Activated CD8-positive, alpha-beta memory T cell treated with anti-CD3 and anti-CD28 coated beads for 1 hour (primary cell): ENCODE results near the gene EIF4ENIF1.
"Not testable (repeated sequence)": the region's sequence is repeated elsewhere in the genome, so short reads cannot be mapped to it uniquely, and the experiment has no call there.

Experiments
- DNase-seq, 2 donors: peaks; one replicate each; pipeline ENCODE4 v3.0.0-alpha.2; 2020; ENCODE audit warnings: low read depth in 1 of 2; ENCODE audit errors: extremely low read depth in 1 of 2

EIF4ENIF1 gene

GRCh38 chr22:31493355-31493754, 3.7 kb upstream of the EIF4ENIF1 start:
- not testable (repeated sequence) for DNase-seq

GRCh38 chr22:31492151-31492550, 2.5 kb upstream of the EIF4ENIF1 start:
- DNase-seq, result no peak

- DNase-seq, result no peak
Measured at GRCh38 chr22:31491218-31491962, 1.7 kb upstream of the EIF4ENIF1 start.

DNA sequence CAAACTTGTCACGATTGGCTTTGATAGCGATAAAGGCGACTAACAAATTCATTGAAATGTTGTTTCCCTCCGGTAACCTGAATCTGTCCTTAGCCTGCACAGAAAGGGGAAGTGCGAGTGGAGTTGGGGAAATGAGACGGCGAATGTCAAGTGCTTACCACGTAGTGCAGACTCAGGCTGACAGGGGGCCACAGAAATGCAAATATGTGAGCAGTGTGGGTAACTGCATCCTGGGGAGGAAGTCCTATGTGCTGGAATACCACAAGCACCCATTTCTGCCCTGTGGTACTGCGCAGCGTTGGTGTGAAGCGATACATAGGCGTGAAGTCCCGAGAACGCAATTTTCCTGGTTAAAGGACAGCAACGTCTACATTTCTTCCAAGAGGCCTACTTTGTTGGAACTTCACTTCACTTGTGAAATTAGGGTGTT, 869 bp upstream of the EIF4ENIF1 start:
- DNase-seq, result peak in 1 of 2 donors; percentile 25

DNA sequence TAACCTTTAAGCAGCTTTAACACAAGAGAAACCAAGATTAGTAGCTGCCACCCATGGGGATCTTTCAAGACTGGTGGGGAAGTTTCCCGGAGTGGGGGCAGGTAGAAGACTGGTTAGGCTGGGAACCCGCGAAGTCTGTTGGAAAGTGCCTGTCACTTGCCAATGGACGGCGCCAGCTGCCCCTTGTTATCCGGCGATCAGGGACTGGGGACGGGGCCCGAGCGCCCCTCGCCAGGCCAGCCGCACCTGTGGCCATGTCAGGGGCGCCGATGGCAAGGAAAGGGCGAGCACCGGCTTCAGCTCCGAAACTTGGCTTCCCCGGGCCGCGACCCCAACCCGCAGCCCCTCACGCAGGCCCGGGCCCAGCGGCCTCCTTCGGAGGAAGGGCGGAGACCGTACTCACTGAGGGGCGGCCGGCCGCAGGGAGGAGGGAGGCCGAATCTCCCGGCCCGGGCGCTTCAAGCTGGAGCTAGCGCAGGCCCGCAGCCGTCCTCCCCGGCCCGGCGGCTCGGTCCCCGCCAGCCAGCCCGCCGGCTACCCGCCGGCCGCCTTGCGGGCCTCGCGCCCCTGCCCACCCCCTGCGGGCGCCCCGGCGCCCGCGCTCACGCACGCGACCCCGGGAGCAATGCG, 539 bp downstream of the EIF4ENIF1 start:
- peak in 1 of 2 donors; percentile 4 for DNase-seq

DNA sequence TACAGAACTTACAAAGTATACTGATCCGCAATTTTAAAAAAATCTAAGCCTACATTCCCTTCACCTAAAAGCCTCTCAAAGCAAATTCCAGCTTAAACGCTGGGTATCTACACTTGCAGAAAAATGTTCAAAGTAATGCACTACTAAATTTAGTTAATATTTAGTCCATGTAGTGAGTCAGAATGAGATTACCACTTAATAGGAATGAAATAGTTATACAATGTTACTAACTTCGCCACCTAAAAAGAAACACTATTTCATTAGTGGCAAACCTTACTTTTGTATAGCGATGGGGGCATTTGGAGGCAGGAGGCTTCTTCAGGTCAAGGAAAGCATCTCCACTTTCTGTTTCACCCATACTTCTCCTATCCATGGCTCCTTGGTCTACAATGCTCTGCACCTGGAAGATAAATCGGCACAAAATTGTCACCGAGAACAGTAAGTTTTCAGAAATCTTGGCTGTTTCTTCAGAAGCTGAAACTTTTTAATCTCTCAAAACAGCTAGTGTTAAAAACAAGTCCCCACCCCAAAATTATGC, 1.2 kb downstream of the EIF4ENIF1 start:
- no peak for DNase-seq

DNA sequence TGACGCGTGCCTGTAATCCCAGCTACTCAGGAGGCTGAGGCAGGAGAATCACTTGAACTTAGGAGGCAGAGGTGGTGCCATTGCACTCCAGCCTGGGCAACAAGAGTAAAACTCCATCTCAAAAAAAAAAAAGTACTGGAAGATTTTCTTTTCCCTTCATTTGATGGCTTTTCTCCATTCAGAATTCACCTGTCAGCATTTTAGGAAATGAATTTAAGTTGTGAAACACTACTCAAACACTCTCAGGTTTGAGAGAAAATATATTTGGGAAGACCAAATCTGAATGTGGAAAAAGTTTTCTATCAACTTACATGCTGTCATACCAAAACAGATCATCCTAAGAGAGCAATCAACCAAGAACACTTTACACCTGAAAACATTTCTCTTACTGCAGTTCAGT, 2.7 kb downstream of the EIF4ENIF1 start:
- no peak for DNase-seq

DNA sequence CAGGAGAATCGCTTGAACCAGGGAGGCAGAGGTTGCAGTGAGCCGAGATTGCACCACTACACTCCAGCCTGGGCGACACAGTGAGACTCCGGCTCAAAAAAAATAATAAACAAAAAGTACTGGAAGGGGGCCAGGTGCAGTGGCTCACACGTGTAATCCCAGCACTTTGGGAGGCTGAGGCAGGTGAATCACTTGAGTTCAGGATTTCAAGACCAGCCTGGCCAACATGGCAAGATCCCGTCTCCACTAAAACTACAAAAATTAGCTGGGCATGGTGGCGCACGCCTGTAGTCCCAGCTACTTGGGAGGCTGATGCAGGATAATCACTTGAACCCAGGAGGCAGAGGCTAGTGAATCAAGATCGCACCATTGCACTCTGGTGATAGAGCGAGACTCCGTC, 3.3 kb downstream of the EIF4ENIF1 start:
- DNase-seq, result not testable (repeated sequence)

GRCh38 chr22:31482470-31482869, 7.2 kb downstream of the EIF4ENIF1 start:
- DNase-seq, result not testable (repeated sequence)

DNA sequence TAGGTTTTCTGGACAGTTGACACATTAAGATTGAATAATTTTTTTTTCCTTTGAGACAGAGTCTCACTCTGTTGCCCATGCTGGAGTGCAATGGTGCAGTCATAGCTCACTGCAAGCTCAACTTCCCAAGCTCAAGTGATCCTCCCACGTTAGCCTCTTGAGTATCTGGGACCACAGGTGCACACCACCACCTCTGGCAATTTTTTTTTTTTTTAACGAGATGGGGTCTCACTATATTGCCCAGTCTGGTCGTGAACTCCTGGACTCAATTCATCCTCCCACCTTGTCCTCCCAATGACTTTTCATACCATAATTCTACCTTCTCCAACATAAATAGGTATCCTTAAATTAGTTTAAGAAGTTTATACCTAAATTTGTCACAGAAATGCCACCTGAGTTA, 8.5 kb downstream of the EIF4ENIF1 start:
- DNase-seq, result no peak

DNA sequence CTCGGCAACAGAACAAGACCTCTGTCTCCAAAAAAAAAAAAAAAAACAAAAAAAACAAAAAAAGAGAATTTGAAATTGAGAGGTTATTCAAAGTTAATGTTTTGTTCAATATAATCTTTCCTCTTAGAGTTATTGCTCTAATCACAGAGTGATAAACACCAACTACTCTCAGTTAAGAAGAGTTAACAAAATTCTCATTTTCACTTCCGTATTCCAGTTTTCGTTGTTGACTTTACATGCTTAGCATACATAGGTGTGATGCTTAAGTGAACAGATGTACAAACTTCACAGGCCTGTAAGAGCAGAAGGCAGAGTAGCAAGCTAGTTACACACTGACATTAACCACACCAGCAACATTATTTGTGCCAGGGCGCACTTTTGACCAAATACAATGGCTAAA, 12.3 kb downstream of the EIF4ENIF1 start:
- DNase-seq, result no peak

GRCh38 chr22:31475800-31476199, 13.8 kb downstream of the EIF4ENIF1 start:
- DNase-seq, result no peak

DNA sequence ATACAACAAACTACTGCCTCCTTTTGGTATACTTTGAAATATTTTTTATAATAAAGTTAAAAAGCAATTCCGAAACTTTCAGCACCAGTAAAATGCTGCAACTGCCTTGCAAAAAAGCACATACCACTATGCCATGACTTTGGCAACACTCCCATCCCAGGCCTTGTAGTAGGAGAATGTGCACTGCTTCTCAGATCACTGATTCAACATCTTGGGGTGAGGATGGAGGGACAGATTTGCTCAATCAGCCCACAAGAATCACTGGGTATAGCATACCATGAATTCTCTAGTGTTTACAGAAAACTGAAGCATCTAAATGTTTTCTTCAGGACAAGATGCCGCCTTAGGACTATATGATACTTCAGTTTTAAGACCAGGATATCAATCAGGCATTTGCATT, 14.9 kb downstream of the EIF4ENIF1 start:
- DNase-seq, result no peak

GRCh38 chr22:31465307-31465706, 24.3 kb downstream of the EIF4ENIF1 start:
- DNase-seq, result no peak

GRCh38 chr22:31461699-31462098, 27.9 kb downstream of the EIF4ENIF1 start:
- DNase-seq, result no peak

DNA sequence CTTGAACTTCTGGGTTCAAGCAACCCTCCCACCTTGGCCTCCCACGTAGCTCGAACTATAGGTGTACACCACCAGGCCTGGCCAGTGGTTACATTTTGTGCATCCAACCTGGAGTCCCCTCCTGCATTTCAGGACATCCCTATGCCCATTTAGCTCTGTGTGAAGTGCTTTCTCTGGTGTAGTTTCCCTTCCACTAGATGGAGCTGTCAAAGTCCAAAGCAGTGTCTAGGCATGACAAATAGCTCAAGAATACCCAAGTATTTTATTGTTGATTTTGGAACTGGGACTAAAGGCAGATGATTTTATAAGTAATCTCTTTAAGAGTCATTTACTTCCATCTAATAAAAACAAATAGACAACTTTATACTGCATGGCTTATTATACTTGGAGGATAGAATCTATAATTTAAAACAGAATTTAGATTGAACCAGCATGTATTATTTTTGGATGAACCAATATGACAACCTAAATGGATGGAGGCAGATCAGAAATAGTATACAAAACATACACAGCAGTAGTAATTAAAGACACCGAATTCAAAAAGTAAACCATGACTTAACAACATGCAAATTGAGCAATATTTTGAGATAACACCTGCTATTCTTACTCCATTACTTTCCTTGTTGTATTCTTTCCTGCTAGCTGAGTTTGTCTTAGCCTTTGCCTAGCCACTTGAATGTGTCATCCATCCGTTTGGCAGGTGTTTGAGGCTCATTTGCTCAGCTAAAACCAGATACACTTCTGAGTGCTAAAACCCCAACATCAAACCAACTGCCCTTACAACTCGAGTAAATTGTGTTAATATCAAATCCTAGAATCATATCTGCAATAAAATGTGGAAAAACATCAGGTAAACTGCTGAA, 37.7 kb downstream of the EIF4ENIF1 start:
- DNase-seq, result no peak

GRCh38 chr22:31449506-31449905, 40.1 kb downstream of the EIF4ENIF1 start:
- DNase-seq, result no peak

- DNase-seq, result no peak
Measured at GRCh38 chr22:31448382-31448781, 41.3 kb downstream of the EIF4ENIF1 start.

DNA sequence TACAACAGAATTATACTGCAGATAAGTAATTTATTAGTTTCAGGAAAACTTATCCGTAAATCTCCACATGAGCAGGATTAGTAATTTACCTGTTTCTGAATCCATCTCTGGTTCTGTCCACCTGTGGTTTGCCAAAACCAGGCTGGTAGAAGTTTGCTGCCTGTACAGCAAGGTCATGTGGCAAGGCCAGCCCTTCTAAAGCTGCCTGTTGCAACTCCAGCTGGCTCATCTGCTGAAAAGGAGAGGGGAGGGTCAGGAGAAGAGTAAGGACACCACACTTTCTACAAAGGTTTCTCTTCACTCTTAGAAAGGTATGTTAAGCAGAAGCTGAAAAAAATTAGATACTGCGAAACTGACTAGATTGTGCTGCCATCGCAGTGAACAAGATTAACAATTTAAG, 42.3 kb downstream of the EIF4ENIF1 start:
- no peak for DNase-seq

DNA sequence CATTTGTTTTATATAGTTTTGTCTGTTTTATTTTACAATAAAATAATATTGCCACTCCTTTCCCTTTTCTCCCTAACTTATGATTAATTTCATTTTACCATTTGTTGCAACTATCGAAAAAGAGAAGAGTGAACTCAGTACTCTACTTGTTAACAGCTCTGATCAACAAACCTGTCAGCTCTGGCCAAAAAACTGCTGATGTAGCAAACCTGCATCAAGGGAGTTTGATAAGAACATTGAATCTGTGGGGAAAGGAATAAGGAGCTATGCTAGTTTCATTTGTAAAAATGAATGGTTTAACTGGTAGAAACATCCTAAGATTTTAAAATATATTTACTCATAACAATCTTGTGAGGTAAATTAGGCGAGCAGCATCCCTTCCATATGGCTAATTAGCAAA, 42.9 kb downstream of the EIF4ENIF1 start:
- DNase-seq, result no peak

DNA sequence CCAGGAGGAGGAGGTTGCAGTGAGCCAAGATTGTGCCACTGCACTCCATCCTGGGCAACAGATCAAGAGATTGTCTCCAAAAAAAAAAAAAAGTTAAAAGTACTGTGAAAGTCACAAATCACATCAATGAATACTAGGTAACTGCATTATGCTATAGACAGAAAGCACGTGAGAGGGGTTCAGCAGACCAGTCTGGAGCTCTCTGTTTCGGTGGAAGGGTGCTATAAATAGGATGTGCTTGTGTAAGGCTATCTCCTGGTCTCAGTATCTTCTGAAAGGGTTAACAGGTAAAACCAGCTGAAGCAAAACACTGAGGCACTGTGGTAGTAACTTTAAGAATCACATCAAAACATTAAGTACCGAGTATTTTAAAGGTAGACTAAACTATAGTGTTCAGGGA, 43.4 kb downstream of the EIF4ENIF1 start:
- DNase-seq, result no peak
